GOT3 (cell line): ENCODE data around the gene PAK5.

ENCODE experiments used
- DNase-seq: peaks from one replicate; lab custom pipeline; 2025; ENCODE audit warnings: mixed read lengths; lab: John Stamatoyannopoulos, UW

The PAK5 gene

GRCh38 chr20:9575836-9576235 is 263.0 kb downstream of the PAK5 start:
- DNase-seq, result no peak

- no peak for DNase-seq
These were observed 264.1 kb downstream of the PAK5 start for GRCh38 chr20:9574776-9575175.

GRCh38 chr20:9574181-9574580 is 264.7 kb downstream of the PAK5 start:
- DNase-seq, result no peak

- DNase-seq, result no peak
These were observed 265.3 kb downstream of the PAK5 start for GRCh38 chr20:9573335-9574151.

- DNase-seq, result no peak
These were observed 266.2 kb downstream of the PAK5 start for GRCh38 chr20:9572670-9573069.

- no peak for DNase-seq
These were observed 267.1 kb downstream of the PAK5 start for GRCh38 chr20:9571783-9572182.

GRCh38 chr20:9570612-9571011 is 268.3 kb downstream of the PAK5 start:
- no peak for DNase-seq

- no peak for DNase-seq
These were observed 271.9 kb downstream of the PAK5 start for GRCh38 chr20:9566977-9567376.

- no peak for DNase-seq
These were observed 272.8 kb downstream of the PAK5 start for GRCh38 chr20:9565910-9566550.

GRCh38 chr20:9557411-9557810 is 281.5 kb downstream of the PAK5 start:
- DNase-seq, result no peak

GRCh38 chr20:9555781-9556180 is 283.1 kb downstream of the PAK5 start:
- no peak for DNase-seq

GRCh38 chr20:9551808-9552550 is 286.9 kb downstream of the PAK5 start:
- DNase-seq, result no peak

- no peak for DNase-seq
These were observed 288.0 kb downstream of the PAK5 start for GRCh38 chr20:9550871-9551270.

- DNase-seq, result no peak
These were observed 288.6 kb downstream of the PAK5 start for GRCh38 chr20:9550283-9550682.

GRCh38 chr20:9543214-9543613 is 295.7 kb downstream of the PAK5 start:
- no peak for DNase-seq

- no peak for DNase-seq
These were observed 303.4 kb downstream of the PAK5 start for GRCh38 chr20:9535449-9535848.

GRCh38 chr20:9534025-9534424 is 304.9 kb downstream of the PAK5 start:
- DNase-seq, result no peak

GRCh38 chr20:9532069-9532838 is 306.6 kb downstream of the PAK5 start:
- no peak for DNase-seq

- DNase-seq, result no peak
These were observed 307.3 kb downstream of the PAK5 start for GRCh38 chr20:9531581-9531980.

- DNase-seq, result no peak
These were observed 315.2 kb downstream of the PAK5 start for GRCh38 chr20:9523636-9524035.

GRCh38 chr20:9520086-9520485 is 318.8 kb downstream of the PAK5 start:
- no peak for DNase-seq

- DNase-seq, result no peak
These were observed 320.2 kb downstream of the PAK5 start for GRCh38 chr20:9518576-9519175.
